OCI-LY1 (cell line): ENCODE measurements around the gene SERPINI1.

ENCODE experiments used
- EZH2 ChIP-seq: fragments of 200-600 bp; sonication (generic), shearing (Covaris generic); IDR thresholded peaks from 2 replicates; pipeline ENCODE4 v1.8.0; 2017; ENCODE audit warnings: borderline replicate concordance, mixed run types, mild to moderate bottlenecking, antibody characterized with exemption, low read length, moderate library complexity, mixed read lengths
- TF ChIP-seq, protein P1 (sequence below): fragments of 200-600 bp; sonication (generic), shearing (Covaris generic); IDR thresholded peaks from 2 replicates; pipeline ENCODE4 v1.5.1; 2017; ENCODE audit warnings: mild to moderate bottlenecking, antibody characterized with exemption, low read length, moderate library complexity, mixed read lengths

DNA sequence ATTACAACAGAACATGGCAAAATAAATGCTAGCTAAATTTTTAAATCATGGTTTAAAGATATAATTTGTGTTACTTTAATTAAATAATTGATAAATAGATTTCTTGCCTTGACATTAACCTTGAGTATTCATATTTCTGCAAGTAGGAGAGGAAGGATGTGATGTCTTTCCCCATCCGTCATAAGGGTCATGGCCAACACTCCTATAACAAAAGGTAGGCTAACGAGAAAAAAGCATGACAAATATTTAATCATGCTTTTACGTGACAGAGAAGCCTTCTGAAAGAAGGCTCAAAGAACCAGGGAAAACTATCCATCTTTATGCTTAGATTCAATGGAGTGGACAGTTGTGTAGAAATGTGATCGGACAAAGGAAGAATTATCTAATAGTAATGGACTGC, 135.2 kb downstream of the SERPINI1 start:
- TF ChIP-seq, protein P1, sequence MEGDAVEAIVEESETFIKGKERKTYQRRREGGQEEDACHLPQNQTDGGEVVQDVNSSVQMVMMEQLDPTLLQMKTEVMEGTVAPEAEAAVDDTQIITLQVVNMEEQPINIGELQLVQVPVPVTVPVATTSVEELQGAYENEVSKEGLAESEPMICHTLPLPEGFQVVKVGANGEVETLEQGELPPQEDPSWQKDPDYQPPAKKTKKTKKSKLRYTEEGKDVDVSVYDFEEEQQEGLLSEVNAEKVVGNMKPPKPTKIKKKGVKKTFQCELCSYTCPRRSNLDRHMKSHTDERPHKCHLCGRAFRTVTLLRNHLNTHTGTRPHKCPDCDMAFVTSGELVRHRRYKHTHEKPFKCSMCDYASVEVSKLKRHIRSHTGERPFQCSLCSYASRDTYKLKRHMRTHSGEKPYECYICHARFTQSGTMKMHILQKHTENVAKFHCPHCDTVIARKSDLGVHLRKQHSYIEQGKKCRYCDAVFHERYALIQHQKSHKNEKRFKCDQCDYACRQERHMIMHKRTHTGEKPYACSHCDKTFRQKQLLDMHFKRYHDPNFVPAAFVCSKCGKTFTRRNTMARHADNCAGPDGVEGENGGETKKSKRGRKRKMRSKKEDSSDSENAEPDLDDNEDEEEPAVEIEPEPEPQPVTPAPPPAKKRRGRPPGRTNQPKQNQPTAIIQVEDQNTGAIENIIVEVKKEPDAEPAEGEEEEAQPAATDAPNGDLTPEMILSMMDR: no peak
- no peak for TF ChIP-seq EZH2
